PFSK-1 (cell line): ENCODE results near the gene KCNQ2.

Source experiments
- FOXP2 ChIP-seq: optimal IDR thresholded peaks from 2 replicates; pipeline ENCODE3; 2011; ENCODE audit warnings: borderline replicate concordance, control low read depth, inconsistent platforms; ENCODE audit not compliant: insufficient read depth; ENCODE audit errors: extremely low read length, extremely low read depth
- POLR2AphosphoS5 ChIP-seq: IDR thresholded peaks from 2 replicates; pipeline ENCODE4 v1.6.1; 2012; ENCODE audit warnings: low read depth, mild to moderate bottlenecking, control low read depth, low read length, moderate library complexity
- REST ChIP-seq, 2 experiments: IDR thresholded peaks; 2 replicates each; pipeline versions ENCODE4 v1.6.1 to v1.8.0; 2011 to 2012; ENCODE audit warnings: low read depth in 2 of 2, low read length in 2 of 2, control low read depth in 1 of 2, inconsistent platforms in 1 of 2, mild to moderate bottlenecking in 1 of 2, moderate library complexity in 1 of 2; ENCODE audit not compliant: insufficient read depth in 1 of 2
- SIN3A ChIP-seq: IDR thresholded peaks from 2 replicates; pipeline ENCODE4 v1.6.1; 2012; ENCODE audit warnings: mild to moderate bottlenecking, low read length, moderate library complexity, borderline replicate concordance; ENCODE audit not compliant: insufficient read depth
- TAF1 ChIP-seq: IDR thresholded peaks from 2 replicates; pipeline ENCODE4 v1.6.1; 2012; ENCODE audit warnings: low read length, control low read depth, borderline replicate concordance; ENCODE audit not compliant: insufficient read depth

Gene KCNQ2

GRCh38 chr20:63409066-63409833 lies 63.2 kb downstream of the KCNQ2 start:
- TF ChIP-seq FOXP2 (no peak), POLR2AphosphoS5 (no peak), TAF1 (no peak), REST (IDR thresholded peaks at IDR 0.05; ENCODE audit: insufficient read depth in 1 of 2, low read depth in 2 of 2, low read length in 2 of 2) (no peak), SIN3A (no peak)

GRCh38 chr20:63408684-63409046 lies 63.8 kb downstream of the KCNQ2 start:
- TF ChIP-seq SIN3A = no peak
- TF ChIP-seq TAF1 = no peak
- TF ChIP-seq FOXP2 = no peak
- TF ChIP-seq POLR2AphosphoS5 = no peak
- TF ChIP-seq REST (IDR thresholded peaks at IDR 0.05; ENCODE audit: insufficient read depth in 1 of 2, low read depth in 2 of 2, low read length in 2 of 2) = no peak

- TF ChIP-seq SIN3A = no peak
- TF ChIP-seq POLR2AphosphoS5 = no peak
- TF ChIP-seq FOXP2 = no peak
- TF ChIP-seq REST (IDR thresholded peaks at IDR 0.05; ENCODE audit: insufficient read depth in 1 of 2, low read depth in 2 of 2, low read length in 2 of 2) = no peak
- no peak for TF ChIP-seq TAF1
These were observed 64.3 kb downstream of the KCNQ2 start for GRCh38 chr20:63407928-63408683.

- TF ChIP-seq TAF1 (no peak), SIN3A (no peak), FOXP2 (no peak), REST (IDR thresholded peaks at IDR 0.05; ENCODE audit: insufficient read depth in 1 of 2, low read depth in 2 of 2, low read length in 2 of 2) (no peak), POLR2AphosphoS5 (no peak)
These were observed 65.7 kb downstream of the KCNQ2 start for GRCh38 chr20:63406617-63407245.
